KMS-11 (cell line): ENCODE data around the gene SLC22A25.

Experiments used
- H2AFZ ChIP-seq: fragments of 200-600 bp; sonication (generic); 2 replicates; pipeline ENCODE4 v1.6.1; 2016; ENCODE audit warnings: antibody characterized with exemption, mixed run types, low read depth
- H3K27ac ChIP-seq: fragments of 200-600 bp; sonication (generic); 2 replicates; pipeline ENCODE4 v1.6.1; 2016; ENCODE audit warnings: mild to moderate bottlenecking, mixed run types
- H3K27me3 ChIP-seq: fragments of 200-600 bp; sonication (generic); 2 replicates; pipeline ENCODE4 v1.6.1; 2017; ENCODE audit warnings: mild to moderate bottlenecking, low read depth, mixed run types, moderate library complexity; ENCODE audit not compliant: insufficient read depth
- H3K36me3 ChIP-seq: fragments of 200-600 bp; sonication (generic); 2 replicates; pipeline ENCODE4 v1.6.1; 2017; ENCODE audit warnings: mild to moderate bottlenecking, mixed run types; ENCODE audit not compliant: insufficient read depth
- H3K4me1 ChIP-seq: fragments of 200-600 bp; sonication (generic); 2 replicates; pipeline ENCODE4 v1.6.1; 2016; ENCODE audit warnings: mild to moderate bottlenecking, low read depth, mixed run types; ENCODE audit not compliant: poor library complexity, severe bottlenecking
- H3K4me2 ChIP-seq: fragments of 200-600 bp; sonication (generic); 2 replicates; pipeline ENCODE4 v1.7.0; 2016; ENCODE audit warnings: mild to moderate bottlenecking, mixed run types
- H3K4me3 ChIP-seq: fragments of 200-600 bp; sonication (generic); IDR thresholded peaks from 2 replicates; pipeline ENCODE4 v1.6.1; 2017; ENCODE audit warnings: low read depth, low read length, mixed read lengths; ENCODE audit not compliant: insufficient read depth
- H3K79me2 ChIP-seq: fragments of 200-600 bp; sonication (generic); 2 replicates; pipeline ENCODE4 v1.6.1; 2016; ENCODE audit warnings: low read depth, mixed run types; ENCODE audit not compliant: insufficient read depth
- H3K9ac ChIP-seq: fragments of 200-600 bp; sonication (generic); 2 replicates; pipeline ENCODE4 v1.6.1; 2016; ENCODE audit warnings: mild to moderate bottlenecking, mixed run types
- H4K20me1 ChIP-seq: fragments of 200-600 bp; sonication (generic); 2 replicates; pipeline ENCODE4 v1.6.1; 2016; ENCODE audit warnings: mild to moderate bottlenecking, mixed run types; ENCODE audit not compliant: insufficient read depth
- CTCF ChIP-seq: fragments of 200-600 bp; sonication (generic); conservative IDR thresholded peaks from 2 replicates; pipeline ENCODE4 v1.6.1; 2017; ENCODE audit warnings: low read depth, mild to moderate bottlenecking, antibody characterized with exemption, low read length, moderate library complexity, mixed read lengths

Gene SLC22A25

GRCh38 chr11:63210111-63210510 is 33.3 kb downstream of the SLC22A25 start:
- H3K9ac ChIP-seq, result no peak overlapping the region
- no peaks in the 10 kb centered on the region for H3K27me3 ChIP-seq
- H4K20me1 ChIP-seq, result no peaks in the 10 kb centered on the region
- no peak for TF ChIP-seq CTCF
- H3K4me2 ChIP-seq, result no peak overlapping the region
- H3K27ac ChIP-seq, result no peak overlapping the region
- H3K4me1 ChIP-seq, result peaks cover 6% of the 10 kb centered on the region
- H3K36me3 ChIP-seq, result no peaks in the 10 kb centered on the region
- no peaks in the 10 kb centered on the region for H3K79me2 ChIP-seq
- no peak overlapping the region for H3K4me3 ChIP-seq
- no peak overlapping the region for H2AFZ ChIP-seq
